GM12865 (cell line): ENCODE data around the gene MATN1.

ENCODE experiments used
- DNase-seq: peaks from one replicate; pipeline ENCODE4 v3.0.0; 2010; ENCODE audit warnings: low read depth
- H3K4me3 ChIP-seq: 2 replicates; pipeline ENCODE4 v1.5.1; 2011; ENCODE audit warnings: mild to moderate bottlenecking, low read depth, low read length, control low read depth
- TF ChIP-seq, protein P1 (sequence below): IDR thresholded peaks from 2 replicates; pipeline ENCODE4 v1.5.1; 2011; ENCODE audit warnings: low read length, control low read depth, low read depth, inconsistent platforms; ENCODE audit not compliant: insufficient read depth; ENCODE audit errors: missing control alignments

MATN1 gene

DNA sequence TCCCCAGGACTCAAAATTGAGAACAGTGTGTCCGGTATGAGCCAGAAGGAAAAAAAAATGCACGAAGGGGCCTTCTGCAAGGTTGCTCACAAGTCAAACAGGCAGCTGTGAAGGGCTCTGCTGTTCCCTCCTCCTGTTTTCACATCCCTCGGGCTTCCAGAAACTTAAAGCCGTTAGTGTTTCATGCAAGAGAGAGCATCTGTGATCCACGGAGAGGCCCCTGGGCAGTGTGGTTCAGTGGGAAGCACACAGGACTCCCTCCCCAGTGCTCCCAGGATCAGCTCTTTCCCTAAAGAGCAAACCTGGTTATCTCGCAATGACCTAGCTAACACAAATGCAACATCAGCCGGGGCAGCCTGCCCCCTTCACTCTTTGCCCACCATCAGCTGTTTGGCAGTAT is 2.9 kb upstream of the MATN1 start:
- no peak overlapping the region for H3K4me3 ChIP-seq
- TF ChIP-seq, protein P1, sequence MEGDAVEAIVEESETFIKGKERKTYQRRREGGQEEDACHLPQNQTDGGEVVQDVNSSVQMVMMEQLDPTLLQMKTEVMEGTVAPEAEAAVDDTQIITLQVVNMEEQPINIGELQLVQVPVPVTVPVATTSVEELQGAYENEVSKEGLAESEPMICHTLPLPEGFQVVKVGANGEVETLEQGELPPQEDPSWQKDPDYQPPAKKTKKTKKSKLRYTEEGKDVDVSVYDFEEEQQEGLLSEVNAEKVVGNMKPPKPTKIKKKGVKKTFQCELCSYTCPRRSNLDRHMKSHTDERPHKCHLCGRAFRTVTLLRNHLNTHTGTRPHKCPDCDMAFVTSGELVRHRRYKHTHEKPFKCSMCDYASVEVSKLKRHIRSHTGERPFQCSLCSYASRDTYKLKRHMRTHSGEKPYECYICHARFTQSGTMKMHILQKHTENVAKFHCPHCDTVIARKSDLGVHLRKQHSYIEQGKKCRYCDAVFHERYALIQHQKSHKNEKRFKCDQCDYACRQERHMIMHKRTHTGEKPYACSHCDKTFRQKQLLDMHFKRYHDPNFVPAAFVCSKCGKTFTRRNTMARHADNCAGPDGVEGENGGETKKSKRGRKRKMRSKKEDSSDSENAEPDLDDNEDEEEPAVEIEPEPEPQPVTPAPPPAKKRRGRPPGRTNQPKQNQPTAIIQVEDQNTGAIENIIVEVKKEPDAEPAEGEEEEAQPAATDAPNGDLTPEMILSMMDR = no peak
- DNase-seq = no peak

DNA sequence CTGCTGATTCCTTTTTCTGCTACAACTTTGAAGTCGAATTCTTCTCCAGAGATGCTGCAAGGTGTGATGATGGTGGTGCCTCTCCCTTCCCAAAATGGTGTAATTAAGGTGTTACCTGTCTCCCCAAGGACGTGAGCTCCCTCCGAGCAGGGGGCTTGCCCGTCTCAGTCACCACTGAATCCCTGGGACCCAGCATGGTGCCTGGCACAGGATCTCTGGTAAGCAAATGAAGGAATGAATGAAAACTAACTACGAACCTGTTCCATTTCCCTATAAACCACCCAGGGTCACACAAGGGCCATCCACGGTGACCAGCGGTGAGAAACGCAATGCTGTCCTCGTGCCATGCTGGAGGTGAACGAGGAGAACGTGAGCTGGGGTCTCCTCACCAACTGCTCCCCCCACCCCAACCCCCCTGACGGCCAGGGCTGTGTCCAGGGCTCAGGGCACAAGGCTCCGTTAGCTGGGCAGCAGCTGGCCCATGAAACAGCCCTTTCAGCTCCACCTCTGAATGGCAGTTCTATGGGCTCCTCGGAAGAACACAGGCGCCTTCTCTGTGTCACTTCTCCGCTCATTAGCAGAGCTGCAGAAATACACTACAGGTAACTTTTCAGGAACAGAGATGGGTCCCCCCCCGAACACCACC is 2.2 kb upstream of the MATN1 start:
- no peak for DNase-seq
- TF ChIP-seq, protein P1 = no peak
- H3K4me3 ChIP-seq = no peak overlapping the region

DNA sequence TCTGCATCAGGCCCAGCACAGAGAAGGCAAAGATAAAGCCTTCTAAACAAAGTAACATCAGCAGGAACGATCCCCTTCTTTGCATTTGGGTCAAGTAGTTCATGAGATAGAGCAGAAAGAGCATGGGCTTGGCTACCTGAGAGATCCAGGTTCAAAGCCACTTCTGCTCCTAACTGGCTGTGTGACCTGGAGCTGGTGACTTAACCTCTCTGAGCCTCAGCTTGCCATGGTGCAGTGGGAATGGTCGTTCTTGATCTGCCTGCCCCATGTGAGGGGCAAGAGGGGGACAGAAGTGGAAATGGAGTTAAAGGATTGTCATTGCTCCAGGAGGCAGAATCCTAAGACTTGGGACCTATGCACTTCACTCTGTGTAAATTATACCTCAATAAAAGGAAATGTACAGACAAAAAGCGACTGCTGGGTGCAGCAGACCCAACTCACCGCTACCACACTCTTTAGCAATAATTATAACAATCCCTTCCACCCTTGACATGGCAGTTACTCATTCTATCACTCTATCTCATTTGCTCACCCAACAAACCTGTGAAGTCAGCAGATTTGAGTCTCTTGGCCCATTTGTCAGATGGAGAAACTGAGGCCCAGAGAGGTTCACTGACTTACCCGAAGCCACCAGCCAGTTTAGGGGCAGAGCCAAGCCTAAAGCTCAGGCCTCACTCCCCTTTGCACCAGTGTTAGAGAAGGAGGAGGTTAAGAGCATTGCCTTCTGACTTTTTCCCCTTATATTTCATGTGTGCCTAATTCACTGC is 1.5 kb upstream of the MATN1 start:
- no peak overlapping the region for H3K4me3 ChIP-seq
- DNase-seq = no peak
- TF ChIP-seq, protein P1 = no peak

DNA sequence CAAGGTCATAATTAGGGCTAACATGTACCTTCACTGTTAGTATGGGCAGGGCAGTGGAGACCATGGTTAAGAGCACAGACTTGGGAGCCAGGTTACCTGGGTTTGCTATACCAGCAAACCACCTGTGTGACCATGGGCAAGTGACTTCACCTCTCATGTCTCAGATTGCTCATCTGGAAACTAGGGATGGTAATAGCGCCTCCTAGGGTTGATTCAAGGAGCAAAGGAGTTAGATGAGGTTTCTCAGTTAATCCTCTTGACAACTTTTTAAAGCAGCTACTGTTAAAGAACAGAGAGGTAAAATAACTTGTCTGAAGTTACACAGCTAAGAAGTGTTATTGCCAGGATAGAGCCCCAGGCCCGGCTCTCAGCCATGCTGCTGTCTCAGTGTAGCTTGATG is 790 bp upstream of the MATN1 start:
- TF ChIP-seq, protein P1 = peak; percentile 34
- no peak for DNase-seq
- no peak overlapping the region for H3K4me3 ChIP-seq

DNA sequence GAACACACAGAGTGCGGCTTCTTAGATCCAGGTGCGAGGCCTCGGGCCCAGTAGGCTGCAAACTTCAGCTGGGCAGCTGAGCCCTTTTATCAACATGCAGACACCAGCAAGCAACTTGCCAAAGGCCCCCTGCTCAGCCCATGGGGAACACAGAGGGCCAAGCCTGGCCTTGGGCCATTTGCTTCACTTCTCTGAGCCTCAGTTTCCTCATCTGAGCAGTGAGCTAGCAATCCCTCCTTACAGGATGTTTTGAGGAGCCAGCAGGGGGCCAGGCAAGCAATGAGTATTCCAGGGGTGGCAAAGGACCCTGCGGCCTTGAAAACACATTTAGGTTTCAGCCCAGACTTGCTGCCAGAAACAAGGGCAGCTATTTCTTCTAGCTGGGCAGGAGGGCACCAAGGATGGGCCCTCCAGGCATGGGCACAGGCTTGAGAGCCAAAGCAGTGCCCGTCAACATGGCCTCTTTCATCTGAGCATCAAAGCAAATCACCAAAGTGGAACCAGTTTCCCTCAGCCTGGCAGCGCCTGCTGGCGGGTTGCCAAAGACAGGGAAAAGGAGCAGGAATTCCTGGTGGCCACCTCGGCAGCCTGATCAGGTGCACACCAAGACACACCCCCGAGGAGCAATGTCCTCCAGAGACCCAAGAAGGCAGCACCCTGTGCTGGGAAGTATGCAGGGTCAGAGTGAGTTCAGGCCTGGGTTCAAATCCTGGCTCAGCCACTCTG is 1.4 kb downstream of the MATN1 start:
- H3K4me3 ChIP-seq = no peak overlapping the region
- TF ChIP-seq, protein P1 = no peak
- no peak for DNase-seq

DNA sequence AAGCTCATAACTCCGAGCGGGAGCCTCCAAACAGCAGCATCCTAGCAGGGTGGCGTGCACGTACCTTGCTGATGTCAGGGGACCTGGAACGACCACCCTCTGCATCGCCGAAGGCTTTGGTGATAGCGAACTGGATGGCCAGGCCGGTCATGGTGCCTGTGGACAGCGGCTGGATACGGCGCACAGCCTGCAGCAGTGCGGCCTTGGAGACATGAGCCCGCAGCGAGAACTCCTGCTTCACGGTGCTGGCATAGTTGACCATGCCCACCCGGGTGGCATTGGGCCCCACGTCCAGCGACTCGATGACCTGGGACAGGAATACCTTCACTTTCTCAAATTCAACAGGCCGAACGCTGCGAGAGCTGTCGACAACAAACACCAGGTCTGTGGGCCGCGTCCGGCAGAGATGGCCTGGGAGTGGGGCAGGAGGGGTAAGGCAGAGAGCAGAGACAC is 2.0 kb downstream of the MATN1 start:
- H3K4me3 ChIP-seq = no peak overlapping the region
- no peak for DNase-seq
- TF ChIP-seq, protein P1 = no peak
